ENCODE results near the gene TMEM132D. TPM values are rescaled to one million over a fixed set of nuclear protein-coding genes. Genes with fewer than 3 reads are reported as not detected.

TMEM132D gene
- total RNA-seq, 1 experiment from 2014 or later = not detected

GRCh38 chr12:129036135-129036534, 867.7 kb downstream of the TMEM132D start:
- no peaks in the 10 kb centered on the region for H3K4me1 ChIP-seq (ENCODE audit: insufficient read depth, low read length, poor library complexity, severe bottlenecking)
- H3K27me3 ChIP-seq (replicated peaks; ENCODE audit: insufficient read depth, low read depth, low read length, poor library complexity) = no peaks in the 10 kb centered on the region
- no peak for DNase-seq (ENCODE audit: low spot score)
- H3K36me3 ChIP-seq (ENCODE audit: insufficient read depth, low read length, poor library complexity, severe bottlenecking) = no peaks in the 10 kb centered on the region
- TF ChIP-seq EZH2 (IDR thresholded peaks at IDR 0.05; ENCODE audit: borderline replicate concordance, low read depth, low read length, poor library complexity, severe bottlenecking) = no peak
- TF ChIP-seq, protein P1, sequence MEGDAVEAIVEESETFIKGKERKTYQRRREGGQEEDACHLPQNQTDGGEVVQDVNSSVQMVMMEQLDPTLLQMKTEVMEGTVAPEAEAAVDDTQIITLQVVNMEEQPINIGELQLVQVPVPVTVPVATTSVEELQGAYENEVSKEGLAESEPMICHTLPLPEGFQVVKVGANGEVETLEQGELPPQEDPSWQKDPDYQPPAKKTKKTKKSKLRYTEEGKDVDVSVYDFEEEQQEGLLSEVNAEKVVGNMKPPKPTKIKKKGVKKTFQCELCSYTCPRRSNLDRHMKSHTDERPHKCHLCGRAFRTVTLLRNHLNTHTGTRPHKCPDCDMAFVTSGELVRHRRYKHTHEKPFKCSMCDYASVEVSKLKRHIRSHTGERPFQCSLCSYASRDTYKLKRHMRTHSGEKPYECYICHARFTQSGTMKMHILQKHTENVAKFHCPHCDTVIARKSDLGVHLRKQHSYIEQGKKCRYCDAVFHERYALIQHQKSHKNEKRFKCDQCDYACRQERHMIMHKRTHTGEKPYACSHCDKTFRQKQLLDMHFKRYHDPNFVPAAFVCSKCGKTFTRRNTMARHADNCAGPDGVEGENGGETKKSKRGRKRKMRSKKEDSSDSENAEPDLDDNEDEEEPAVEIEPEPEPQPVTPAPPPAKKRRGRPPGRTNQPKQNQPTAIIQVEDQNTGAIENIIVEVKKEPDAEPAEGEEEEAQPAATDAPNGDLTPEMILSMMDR (conservative IDR thresholded peaks at IDR 0.05; ENCODE audit: low read depth, low read length) = no peak
- CTCF ChIA-PET = no interaction called here
- no peak overlapping the region for H3K4me3 ChIP-seq (ENCODE audit: low read depth, low read length, poor library complexity, severe bottlenecking)
- intact Hi-C loops (cut with micrococcal nuclease; ENCODE audit: unreplicated experiment) = no loop called here
- no peak overlapping the region for H3K27ac ChIP-seq (ENCODE audit: low read depth, low read length, poor library complexity, severe bottlenecking)
- H3K9me3 ChIP-seq (ENCODE audit: low read depth, low read length, poor library complexity, severe bottlenecking) = peaks cover 13% of the 10 kb centered on the region
- BruUV-seq (replicated peaks) = no TSS peak
- POLR2A ChIA-PET (ENCODE audit: low non-redundant PET) = no interaction called here

- H3K4me3 ChIP-seq (ENCODE audit: low read depth, low read length, poor library complexity, severe bottlenecking) = no peak overlapping the region
- no peaks in the 10 kb centered on the region for H3K27me3 ChIP-seq (replicated peaks; ENCODE audit: insufficient read depth, low read depth, low read length, poor library complexity)
- POLR2A ChIA-PET (ENCODE audit: low non-redundant PET) = no interaction called here
- CTCF ChIA-PET = no interaction called here
- no peaks in the 10 kb centered on the region for H3K36me3 ChIP-seq (ENCODE audit: insufficient read depth, low read length, poor library complexity, severe bottlenecking)
- no peak for DNase-seq (ENCODE audit: low spot score)
- BruUV-seq (replicated peaks) = no TSS peak
- H3K27ac ChIP-seq (ENCODE audit: low read depth, low read length, poor library complexity, severe bottlenecking) = no peak overlapping the region
- no peaks in the 10 kb centered on the region for H3K4me1 ChIP-seq (ENCODE audit: insufficient read depth, low read length, poor library complexity, severe bottlenecking)
- intact Hi-C loops (cut with micrococcal nuclease; ENCODE audit: unreplicated experiment) = no loop called here
- no peak for TF ChIP-seq EZH2 (IDR thresholded peaks at IDR 0.05; ENCODE audit: borderline replicate concordance, low read depth, low read length, poor library complexity, severe bottlenecking)
- TF ChIP-seq, protein P1 (conservative IDR thresholded peaks at IDR 0.05; ENCODE audit: low read depth, low read length) = no peak
- H3K9me3 ChIP-seq (ENCODE audit: low read depth, low read length, poor library complexity, severe bottlenecking) = peaks cover 13% of the 10 kb centered on the region
These were observed 869.1 kb downstream of the TMEM132D start for GRCh38 chr12:129034558-129035289.

GRCh38 chr12:129028844-129029243, 875.0 kb downstream of the TMEM132D start:
- H3K27me3 ChIP-seq (replicated peaks; ENCODE audit: insufficient read depth, low read depth, low read length, poor library complexity) = no peaks in the 10 kb centered on the region
- H3K36me3 ChIP-seq (ENCODE audit: insufficient read depth, low read length, poor library complexity, severe bottlenecking) = no peaks in the 10 kb centered on the region
- BruUV-seq (replicated peaks) = no TSS peak
- H3K4me1 ChIP-seq (ENCODE audit: insufficient read depth, low read length, poor library complexity, severe bottlenecking) = no peaks in the 10 kb centered on the region
- DNase-seq (ENCODE audit: low spot score) = no peak
- CTCF ChIA-PET = no interaction called here
- no peak overlapping the region for H3K4me3 ChIP-seq (ENCODE audit: low read depth, low read length, poor library complexity, severe bottlenecking)
- H3K9me3 ChIP-seq (ENCODE audit: low read depth, low read length, poor library complexity, severe bottlenecking) = peaks cover 14% of the 10 kb centered on the region
- POLR2A ChIA-PET (ENCODE audit: low non-redundant PET) = no interaction called here
- TF ChIP-seq EZH2 (IDR thresholded peaks at IDR 0.05; ENCODE audit: borderline replicate concordance, low read depth, low read length, poor library complexity, severe bottlenecking) = no peak
- TF ChIP-seq, protein P1 (conservative IDR thresholded peaks at IDR 0.05; ENCODE audit: low read depth, low read length) = no peak
- intact Hi-C loops (cut with micrococcal nuclease; ENCODE audit: unreplicated experiment) = no loop called here
- no peak overlapping the region for H3K27ac ChIP-seq (ENCODE audit: low read depth, low read length, poor library complexity, severe bottlenecking)
